GM12878 (cell line): Measurements from ENCODE around the gene TCIRG1. TPM values are rescaled to one million over a fixed set of nuclear protein-coding genes. Genes with fewer than 3 reads are reported as not detected.

Experiments used
- ATAC-seq: fragments of 200-7000 bp; cut with Tn5 transposase; 3 replicates; pipeline ENCODE4 v1.9.1; 2020; ENCODE audit warnings: mild to moderate bottlenecking, moderate library complexity
- BruUV-seq: library from RNA; stranded (reverse); fragments of 400-500 nt; replicated peaks from 2 replicates; lab custom pipeline; 2021; lab: Mats Ljungman, UMichigan
- CTCF ChIA-PET: fragments of 300-600 bp; sonication (Branson Sonifier 250); formaldehyde crosslinking; extraction: SDS; loops from one replicate; lab custom pipeline; 2021; ENCODE audit warnings: inconsistent platforms; lab: Yijun Ruan, JAX
- POLR2A ChIA-PET: fragments of 350-600 bp; formaldehyde crosslinking; extraction: SDS; loops from one replicate; lab custom pipeline; 2021; ENCODE audit warnings: inconsistent platforms; lab: Charles Lee
- RAD21 ChIA-PET: fragments of 300-600 bp; sonication (Branson Sonifier 250); formaldehyde crosslinking; loops from one replicate; lab custom pipeline; 2023; ENCODE audit warnings: antibody characterized with exemption; ENCODE audit not compliant: unreplicated experiment; lab: Charles Lee
- SMC1A ChIA-PET: fragments of 300-600 bp; sonication (Branson Sonifier 250); formaldehyde crosslinking; loops from one replicate; lab custom pipeline; 2023; ENCODE audit not compliant: unreplicated experiment, uncharacterized antibody; lab: Charles Lee
- DNase-seq: peaks from one replicate; pipeline ENCODE4 v3.0.0-alpha.2; 2011; ENCODE audit warnings: low read depth, low spot score
- FAIRE-seq: peaks from 3 replicates; lab custom pipeline; 2011; peaks lifted over from hg19 to GRCh38; lab: Jason Lieb, UNC
- H2AFZ ChIP-seq: 2 replicates; pipeline ENCODE4 v1.6.0; 2011; ENCODE audit warnings: low read depth, low read length, control low read depth; ENCODE audit not compliant: control insufficient read depth
- H3K27ac ChIP-seq: 2 replicates; pipeline ENCODE4 v1.5.1; 2011; ENCODE audit warnings: control low read depth; ENCODE audit not compliant: control insufficient read depth, insufficient read depth
- H3K27me3 ChIP-seq, 2 experiments: replicated peaks in 1 of 2; 2 replicates each; pipeline versions ENCODE4 v1.6.0 to v1.6.1; 2011; ENCODE audit warnings: low read length in 1 of 2; ENCODE audit not compliant: control insufficient read depth in 2 of 2, insufficient read depth in 2 of 2
- H3K36me3 ChIP-seq, 2 experiments: 2 replicates each; pipeline ENCODE4 v1.5.1; 2011; ENCODE audit warnings: low read length in 1 of 2; ENCODE audit not compliant: control insufficient read depth in 2 of 2, insufficient read depth in 2 of 2
- H3K4me1 ChIP-seq: 2 replicates; pipeline ENCODE4 v1.6.1; 2011; ENCODE audit warnings: mild to moderate bottlenecking, low read length, moderate library complexity, mixed read lengths; ENCODE audit not compliant: control insufficient read depth, insufficient read depth
- H3K4me2 ChIP-seq: 2 replicates; pipeline ENCODE4 v1.6.0; 2011; ENCODE audit warnings: control low read depth; ENCODE audit not compliant: control insufficient read depth, insufficient read depth
- H3K4me3 ChIP-seq: fragments of 200-600 bp; sonication (generic); 2 replicates; pipeline ENCODE4 v1.5.1; 2016
- H3K79me2 ChIP-seq: 2 replicates; pipeline ENCODE4 v1.6.0; 2011; ENCODE audit warnings: low read length; ENCODE audit not compliant: control insufficient read depth, insufficient read depth
- H3K9ac ChIP-seq: 2 replicates; pipeline ENCODE4 v1.8.0; 2011; ENCODE audit warnings: low read length, control low read depth, mixed read lengths; ENCODE audit not compliant: control insufficient read depth, insufficient read depth
- H3K9me3 ChIP-seq: replicated peaks from 3 replicates; pipeline ENCODE4 v1.5.1; 2011; ENCODE audit warnings: mild to moderate bottlenecking, low read length; ENCODE audit not compliant: control insufficient read depth, insufficient read depth
- H4K20me1 ChIP-seq: 2 replicates; pipeline ENCODE4 v1.6.0; 2011; ENCODE audit not compliant: control insufficient read depth, insufficient read depth
- BHLHE40 ChIP-seq, 2 experiments: fragments of 450-650 bp in 1 of 2; IDR thresholded peaks; 2 replicates each; pipeline ENCODE4 v1.6.1; 2011 to 2017; ENCODE audit warnings: low read depth in 2 of 2, borderline replicate concordance in 1 of 2, improper control_type of control experiment in 1 of 2, low read length in 1 of 2, mild to moderate bottlenecking in 1 of 2
- CHD1 ChIP-seq: IDR thresholded peaks from 2 replicates; pipeline ENCODE4 v1.6.1; 2012; ENCODE audit warnings: low read depth, low read length, improper control_type of control experiment
- EZH2 ChIP-seq: IDR thresholded peaks from 2 replicates; pipeline ENCODE4 v1.6.1; 2012; ENCODE audit warnings: low read depth, mild to moderate bottlenecking, control low read depth, inconsistent platforms, low read length, borderline replicate concordance; ENCODE audit not compliant: control insufficient read depth
- IKZF1 ChIP-seq: fragments of 450-650 bp; conservative IDR thresholded peaks from 2 replicates; pipeline ENCODE4 v1.6.1; 2017; ENCODE audit warnings: antibody characterized with exemption, mild to moderate bottlenecking
- IRF4 ChIP-seq: IDR thresholded peaks from 2 replicates; pipeline ENCODE4 v1.6.1; 2011; ENCODE audit warnings: low read depth, low read length
- JUNB ChIP-seq: IDR thresholded peaks from 2 replicates; pipeline ENCODE4 v1.6.1; 2016; ENCODE audit warnings: antibody characterized with exemption, mild to moderate bottlenecking
- KDM1A ChIP-seq: fragments of 200-600 bp; sonication (generic); IDR thresholded peaks from 2 replicates; pipeline ENCODE4 v1.6.1; 2016; ENCODE audit warnings: borderline replicate concordance
- MEF2B ChIP-seq: fragments of 450-650 bp; IDR thresholded peaks from 2 replicates; pipeline ENCODE4 v1.6.1; 2018; ENCODE audit warnings: mild to moderate bottlenecking, moderate library complexity; ENCODE audit not compliant: partially characterized antibody, poor library complexity, severe bottlenecking
- NFYA ChIP-seq: IDR thresholded peaks from 2 replicates; pipeline ENCODE4 v1.6.1; 2011; ENCODE audit warnings: low read depth, mild to moderate bottlenecking, low read length, improper control_type of control experiment, borderline replicate concordance
- NFYB ChIP-seq: IDR thresholded peaks from 2 replicates; pipeline ENCODE4 v1.6.1; 2011; ENCODE audit warnings: low read depth, mild to moderate bottlenecking, low read length, improper control_type of control experiment, moderate library complexity; ENCODE audit not compliant: insufficient read depth
- RB1 ChIP-seq: fragments of 450-650 bp; formaldehyde crosslinking; IDR thresholded peaks from 2 replicates; pipeline ENCODE4 v1.6.1; 2017; ENCODE audit warnings: mild to moderate bottlenecking, borderline replicate concordance
- REST ChIP-seq: IDR thresholded peaks from 2 replicates; pipeline ENCODE4 v1.6.1; 2012; ENCODE audit warnings: mild to moderate bottlenecking, low read depth, low read length
- SIX5 ChIP-seq: IDR thresholded peaks from 2 replicates; pipeline ENCODE4 v1.6.1; 2011; ENCODE audit warnings: mild to moderate bottlenecking, low read depth, low read length, moderate library complexity; ENCODE audit not compliant: severe bottlenecking
- WGBS: methylation state at CpG from one replicate; pipeline ENCODE4 v1.1.6; 2016; ENCODE audit warnings: low lambda C conversion rate; ENCODE audit not compliant: insufficient replicate concordance, insufficient coverage; ENCODE audit errors: missing lambda C conversion rate; 5-methylcytosine and 5-hydroxymethylcytosine counted together
- in situ Hi-C: fragments of 300-500 bp; cut with MboI; formaldehyde crosslinking; loops from 9 replicates; pipeline ENCODE4 v1.14.3; 2018; ENCODE audit warnings: mixed read lengths
- intact Hi-C: fragments of 100-400 bp; cut with micrococcal nuclease; formaldehyde crosslinking; loops from one replicate; pipeline ENCODE4 v1.14.2; 2022; ENCODE audit not compliant: unreplicated experiment
- polyA plus RNA-seq, 11 experiments: library from polyadenylated mRNA; depleted of rRNA in 4 of 11; unstranded in 6 of 11; stranded (reverse) in 5 of 11; fragments of >200 nt; fragmentation: Nextera tagmentation in 4 of 11; fragmentation: Illumina TruSeq in 1 of 11; extraction: Ambion mirVana in 4 of 11; extraction: Trizol in 1 of 11; gene quantifications; 1 replicate in 1 of 11; 2 replicates in 10 of 11; pipeline versions ENCODE4 v1.2.1 to v1.2.3, GENCODE V29; 2011 to 2016; ENCODE audit warnings: inconsistent platforms in 2 of 11, missing spikeins in 2 of 11, low read depth in 1 of 11
- total RNA-seq, 4 experiments: library from RNA; depleted of rRNA in 3 of 4; stranded (reverse); fragments of >200 nt in 3 of 4; fragmentation: Illumina TruSeq in 1 of 4; extraction: Trizol in 1 of 4; gene quantifications; 2 replicates each; pipeline versions ENCODE4 v1.2.1 to v1.2.3, GENCODE V29; 2013 to 2021
- TF ChIP-seq, protein P1 (sequence below): fragments of 450-650 bp; IDR thresholded peaks from 2 replicates; pipeline ENCODE4 v1.6.1; 2017; ENCODE audit warnings: mild to moderate bottlenecking
- TF ChIP-seq, protein P2 (sequence below): fragments of 150-350 bp; IDR thresholded peaks from 2 replicates; pipeline ENCODE4 v1.6.1; 2016; ENCODE audit warnings: low read depth, low read length

TCIRG1 gene
- total and polyA plus RNA-seq, 10 of the 15 experiments (the other 5 are each of a cell fraction or from before 2014, with no cell fraction given): 0.76 to 218 (median 87.4) TPM

DNA sequence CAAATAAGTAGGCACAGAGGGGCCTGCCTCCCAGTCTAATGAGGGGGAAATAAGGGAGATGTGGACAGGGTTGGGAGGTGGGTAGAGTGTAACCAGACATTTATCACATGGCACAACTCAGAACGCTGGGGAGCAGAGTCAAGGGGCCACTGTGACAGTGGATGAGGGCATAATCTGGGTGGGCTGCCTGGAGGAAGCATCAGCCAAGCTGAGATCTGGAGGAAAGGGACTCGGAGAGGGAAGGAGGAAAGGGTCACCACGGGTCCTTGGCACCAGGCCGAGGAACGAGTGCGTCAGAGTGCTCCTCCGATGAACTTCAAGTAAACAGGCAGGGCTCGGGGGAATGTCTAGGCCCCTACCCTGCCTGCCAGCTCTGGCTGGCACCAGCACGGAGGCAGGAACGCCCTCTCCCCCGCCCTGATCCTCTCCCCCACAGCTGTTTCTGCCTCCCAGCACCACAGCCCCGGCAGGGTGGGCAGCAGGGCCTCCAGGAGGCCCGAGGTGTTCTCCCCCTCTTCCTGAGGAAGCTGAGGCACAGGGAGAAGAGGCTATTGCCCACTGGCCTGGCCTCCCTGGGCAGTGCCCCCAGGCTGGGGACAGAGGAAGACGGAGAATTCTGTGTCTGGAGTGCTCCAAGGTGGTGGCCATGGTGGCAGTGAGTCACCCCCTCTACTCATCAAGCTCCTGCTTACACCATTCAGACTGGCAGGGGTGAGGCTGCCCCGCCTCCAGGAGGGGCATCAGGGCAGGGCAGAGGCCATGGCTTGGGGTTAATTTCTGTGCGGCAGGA, 24.5 kb upstream of the TCIRG1 start:
- H3K9me3 ChIP-seq: no peaks in the 10 kb centered on the region
- DNase-seq (no peak), FAIRE-seq (no peak), ATAC-seq (no peak)
- no TSS peak for BruUV-seq
- no peaks in the 10 kb centered on the region for H4K20me1 ChIP-seq
- no peaks in the 10 kb centered on the region for H3K27me3 ChIP-seq
- no peak overlapping the region for H3K9ac ChIP-seq
- ChIA-PET POLR2A (no interaction called here), CTCF (interaction anchor here (2.6 kb wide), 1 partner anchor 194 kb away, joined by 6 read pairs; no protein-coding TSS in a partner anchor), SMC1A (no interaction called here), RAD21 (no interaction called here)
- in situ Hi-C loops: no loop called here
- H3K27ac ChIP-seq: no peak overlapping the region
- peaks cover 10% of the 10 kb centered on the region for H3K4me1 ChIP-seq
- no peaks in the 10 kb centered on the region for H3K36me3 ChIP-seq
- 11% methylated on average over 15 of the region's 16 CpGs for WGBS
- no peak overlapping the region for H3K4me3 ChIP-seq
- H2AFZ ChIP-seq: no peak overlapping the region
- H3K4me2 ChIP-seq: no peak overlapping the region
- intact Hi-C loops: no loop called here
- no peaks in the 10 kb centered on the region for H3K79me2 ChIP-seq
- TF ChIP-seq REST (no peak), SIX5 (no peak), EZH2 (no peak), IKZF1 (no peak), BHLHE40 (IDR thresholded peaks at IDR 0.05; ENCODE audit: borderline replicate concordance in 1 of 2, low read depth in 2 of 2, low read length in 1 of 2) (no peak), NFYB (no peak), NFYA (no peak), KDM1A (no peak), MEF2B (no peak), RB1 (no peak), CHD1 (no peak), JUNB (no peak), IRF4 (no peak)
- TF ChIP-seq, protein P1, sequence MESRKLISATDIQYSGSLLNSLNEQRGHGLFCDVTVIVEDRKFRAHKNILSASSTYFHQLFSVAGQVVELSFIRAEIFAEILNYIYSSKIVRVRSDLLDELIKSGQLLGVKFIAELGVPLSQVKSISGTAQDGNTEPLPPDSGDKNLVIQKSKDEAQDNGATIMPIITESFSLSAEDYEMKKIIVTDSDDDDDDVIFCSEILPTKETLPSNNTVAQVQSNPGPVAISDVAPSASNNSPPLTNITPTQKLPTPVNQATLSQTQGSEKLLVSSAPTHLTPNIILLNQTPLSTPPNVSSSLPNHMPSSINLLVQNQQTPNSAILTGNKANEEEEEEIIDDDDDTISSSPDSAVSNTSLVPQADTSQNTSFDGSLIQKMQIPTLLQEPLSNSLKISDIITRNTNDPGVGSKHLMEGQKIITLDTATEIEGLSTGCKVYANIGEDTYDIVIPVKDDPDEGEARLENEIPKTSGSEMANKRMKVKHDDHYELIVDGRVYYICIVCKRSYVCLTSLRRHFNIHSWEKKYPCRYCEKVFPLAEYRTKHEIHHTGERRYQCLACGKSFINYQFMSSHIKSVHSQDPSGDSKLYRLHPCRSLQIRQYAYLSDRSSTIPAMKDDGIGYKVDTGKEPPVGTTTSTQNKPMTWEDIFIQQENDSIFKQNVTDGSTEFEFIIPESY: no peak
- TF ChIP-seq, protein P2, sequence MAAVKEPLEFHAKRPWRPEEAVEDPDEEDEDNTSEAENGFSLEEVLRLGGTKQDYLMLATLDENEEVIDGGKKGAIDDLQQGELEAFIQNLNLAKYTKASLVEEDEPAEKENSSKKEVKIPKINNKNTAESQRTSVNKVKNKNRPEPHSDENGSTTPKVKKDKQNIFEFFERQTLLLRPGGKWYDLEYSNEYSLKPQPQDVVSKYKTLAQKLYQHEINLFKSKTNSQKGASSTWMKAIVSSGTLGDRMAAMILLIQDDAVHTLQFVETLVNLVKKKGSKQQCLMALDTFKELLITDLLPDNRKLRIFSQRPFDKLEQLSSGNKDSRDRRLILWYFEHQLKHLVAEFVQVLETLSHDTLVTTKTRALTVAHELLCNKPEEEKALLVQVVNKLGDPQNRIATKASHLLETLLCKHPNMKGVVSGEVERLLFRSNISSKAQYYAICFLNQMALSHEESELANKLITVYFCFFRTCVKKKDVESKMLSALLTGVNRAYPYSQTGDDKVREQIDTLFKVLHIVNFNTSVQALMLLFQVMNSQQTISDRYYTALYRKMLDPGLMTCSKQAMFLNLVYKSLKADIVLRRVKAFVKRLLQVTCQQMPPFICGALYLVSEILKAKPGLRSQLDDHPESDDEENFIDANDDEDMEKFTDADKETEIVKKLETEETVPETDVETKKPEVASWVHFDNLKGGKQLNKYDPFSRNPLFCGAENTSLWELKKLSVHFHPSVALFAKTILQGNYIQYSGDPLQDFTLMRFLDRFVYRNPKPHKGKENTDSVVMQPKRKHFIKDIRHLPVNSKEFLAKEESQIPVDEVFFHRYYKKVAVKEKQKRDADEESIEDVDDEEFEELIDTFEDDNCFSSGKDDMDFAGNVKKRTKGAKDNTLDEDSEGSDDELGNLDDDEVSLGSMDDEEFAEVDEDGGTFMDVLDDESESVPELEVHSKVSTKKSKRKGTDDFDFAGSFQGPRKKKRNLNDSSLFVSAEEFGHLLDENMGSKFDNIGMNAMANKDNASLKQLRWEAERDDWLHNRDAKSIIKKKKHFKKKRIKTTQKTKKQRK: no peak
